ENCODE data around the gene GRID1. TPM values are rescaled to one million over a fixed set of nuclear protein-coding genes. Genes with fewer than 3 reads are reported as not detected.

The GRID1 gene
- total RNA-seq, 1 donor from 2014 or later = under 0.01 TPM

DNA sequence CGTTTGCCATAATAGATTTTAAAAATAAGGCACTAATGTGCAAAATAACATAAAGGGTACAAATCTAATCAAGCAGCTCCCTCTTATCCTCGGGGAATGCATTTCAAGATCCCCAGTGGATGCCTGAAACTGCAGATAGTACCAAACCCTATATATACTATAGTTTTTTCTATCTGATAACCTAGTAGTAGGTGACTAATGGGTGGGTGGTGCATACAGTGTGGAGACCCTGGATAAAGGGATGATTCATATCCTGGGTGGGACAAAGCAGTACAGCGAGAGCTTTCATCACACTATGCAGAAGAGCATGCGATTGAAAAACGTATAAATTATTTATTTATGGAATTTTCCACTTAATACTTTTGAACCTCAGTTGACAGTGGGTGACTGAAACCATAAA, 464.5 kb downstream of the GRID1 start:
- DNase-seq (ENCODE audit: low read depth in 2 of 2) = no peak

GRCh38 chr10:85901599-85901998, 465.0 kb downstream of the GRID1 start:
- DNase-seq (ENCODE audit: low read depth in 2 of 2) = no peak

GRCh38 chr10:85900487-85900886, 466.1 kb downstream of the GRID1 start:
- no peak for DNase-seq (ENCODE audit: low read depth in 2 of 2)

DNA sequence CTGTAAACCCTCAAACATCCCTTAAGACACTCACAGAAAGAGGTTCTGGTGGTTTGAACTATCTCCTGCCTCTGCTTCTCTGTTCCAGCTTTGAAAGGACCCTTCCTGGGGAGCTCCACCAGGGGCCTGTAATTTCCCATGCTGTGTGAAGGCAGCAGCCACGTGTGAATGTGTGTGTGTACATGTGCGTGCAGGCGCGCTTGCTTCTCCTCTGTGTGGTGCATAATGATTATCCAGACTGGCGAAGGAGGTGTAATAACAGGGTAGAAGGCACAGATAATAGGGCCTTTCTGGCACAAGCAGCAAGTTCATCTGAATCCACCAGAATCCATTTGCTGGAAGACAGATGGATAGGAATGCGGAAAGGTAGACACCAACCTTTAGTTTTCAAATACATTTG, 466.5 kb downstream of the GRID1 start:
- no peak for DNase-seq (ENCODE audit: low read depth in 2 of 2)

GRCh38 chr10:85891472-85891871, 475.1 kb downstream of the GRID1 start:
- DNase-seq (ENCODE audit: low read depth in 2 of 2) = no peak

GRCh38 chr10:85888559-85888958, 478.0 kb downstream of the GRID1 start:
- DNase-seq (ENCODE audit: low read depth in 2 of 2) = no peak

DNA sequence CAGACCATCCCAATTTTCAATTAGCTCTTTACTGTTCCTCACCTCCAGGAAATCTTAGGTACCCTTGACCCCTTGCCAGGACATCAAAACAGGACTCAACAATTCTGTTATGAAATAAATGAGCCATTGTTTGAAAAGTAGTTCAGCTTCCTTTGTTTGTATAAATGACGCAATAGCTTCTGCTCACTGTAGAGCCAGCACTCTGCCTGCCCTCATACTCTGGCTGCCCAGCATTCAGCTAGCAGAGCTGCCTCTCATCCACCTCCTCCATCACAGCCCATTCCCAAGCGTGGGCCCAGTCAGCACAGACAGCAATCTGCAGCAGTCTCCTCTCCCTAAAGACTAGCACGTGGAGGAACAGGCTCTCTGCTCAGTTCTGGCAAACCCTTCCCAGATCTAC, 478.6 kb downstream of the GRID1 start:
- DNase-seq (ENCODE audit: low read depth in 2 of 2) = peak in 1 of 2 donors; percentile 3

DNA sequence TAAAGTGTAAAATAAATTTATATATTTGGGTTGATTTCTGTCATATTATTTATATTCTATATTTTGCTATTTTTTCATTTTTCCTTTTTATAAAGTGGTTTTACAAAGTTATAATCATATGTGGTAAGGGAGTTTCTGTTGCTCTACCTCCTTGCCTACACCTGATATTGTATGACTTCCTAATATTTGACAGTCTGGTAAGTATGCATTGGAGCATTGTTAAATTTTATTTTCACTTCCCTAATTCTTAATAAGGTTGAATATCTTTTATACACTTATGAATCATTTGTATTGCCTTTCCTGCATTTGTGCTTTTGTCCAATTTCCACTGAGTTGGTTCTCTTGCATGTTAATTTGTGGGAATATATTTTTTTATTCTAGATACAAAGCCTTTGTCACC, 492.4 kb downstream of the GRID1 start:
- no peak for DNase-seq (ENCODE audit: low read depth in 2 of 2)

GRCh38 chr10:85873063-85873462, 493.5 kb downstream of the GRID1 start:
- no peak for DNase-seq (ENCODE audit: low read depth in 2 of 2)

GRCh38 chr10:85868627-85869499, 497.7 kb downstream of the GRID1 start:
- DNase-seq (ENCODE audit: low read depth in 2 of 2) = no peak

- DNase-seq (ENCODE audit: low read depth in 2 of 2) = no peak
Observed at GRCh38 chr10:85864868-85865526, 501.6 kb downstream of the GRID1 start.

DNA sequence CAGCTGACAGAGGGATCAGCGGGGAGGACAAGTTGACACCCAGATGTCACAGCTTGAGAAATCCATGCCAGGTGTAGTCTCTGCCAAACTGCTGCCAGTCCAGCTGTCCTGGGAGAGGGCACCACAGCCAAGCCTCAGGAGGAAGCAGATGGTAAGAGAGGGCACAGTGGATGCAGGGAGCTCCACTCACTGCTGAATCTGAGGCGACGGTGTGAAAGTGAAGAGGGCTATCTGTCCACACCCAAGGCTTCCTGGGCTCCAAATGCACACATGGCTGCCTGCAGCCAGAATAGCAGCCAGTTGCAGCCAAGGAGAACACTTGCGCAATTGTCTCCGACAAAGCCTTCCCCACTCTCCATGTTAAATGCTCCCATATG, 502.4 kb downstream of the GRID1 start:
- DNase-seq (ENCODE audit: low read depth in 2 of 2) = no peak

DNA sequence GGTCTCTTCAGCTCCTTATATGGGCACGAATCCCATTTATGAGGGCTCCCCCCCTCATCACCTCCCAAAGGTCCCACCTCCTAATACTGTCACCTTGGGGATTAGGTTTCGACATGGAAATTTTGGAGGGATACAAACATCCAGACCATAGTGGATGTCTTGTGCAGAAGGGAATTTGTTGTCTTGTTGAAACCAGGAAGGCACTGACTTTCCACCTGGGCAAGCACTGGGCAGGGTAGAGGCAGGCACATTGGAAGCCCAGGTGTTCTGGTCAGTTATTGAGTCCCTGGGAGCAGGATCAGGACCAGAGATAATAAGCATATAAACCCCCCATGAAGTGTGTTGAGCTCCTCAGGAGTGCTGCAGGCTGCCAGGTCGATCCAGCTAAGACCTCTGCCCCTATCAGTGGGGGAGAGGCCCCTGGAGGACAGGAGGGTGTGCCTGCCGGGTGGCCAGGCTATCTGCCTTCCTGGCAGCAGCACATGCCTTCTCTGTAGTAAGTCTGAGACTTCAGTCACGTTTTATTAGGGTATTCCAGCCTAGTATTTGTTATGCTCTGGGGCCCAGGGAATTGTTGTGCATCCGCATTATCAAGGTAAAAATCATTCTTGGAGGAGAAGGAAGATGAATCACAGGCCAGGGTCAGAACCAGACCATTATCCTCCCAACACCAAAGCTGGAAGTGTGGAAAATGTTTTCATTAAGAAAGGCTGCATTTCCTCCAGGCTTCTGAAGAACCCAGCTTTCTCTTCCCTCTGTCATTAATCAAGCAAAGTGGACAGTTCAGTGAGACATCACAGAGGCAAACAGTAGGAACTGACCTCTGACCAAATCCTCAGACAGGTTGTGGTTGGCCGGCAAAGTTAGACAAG, 503.1 kb downstream of the GRID1 start:
- no peak for DNase-seq (ENCODE audit: low read depth in 2 of 2)

DNA sequence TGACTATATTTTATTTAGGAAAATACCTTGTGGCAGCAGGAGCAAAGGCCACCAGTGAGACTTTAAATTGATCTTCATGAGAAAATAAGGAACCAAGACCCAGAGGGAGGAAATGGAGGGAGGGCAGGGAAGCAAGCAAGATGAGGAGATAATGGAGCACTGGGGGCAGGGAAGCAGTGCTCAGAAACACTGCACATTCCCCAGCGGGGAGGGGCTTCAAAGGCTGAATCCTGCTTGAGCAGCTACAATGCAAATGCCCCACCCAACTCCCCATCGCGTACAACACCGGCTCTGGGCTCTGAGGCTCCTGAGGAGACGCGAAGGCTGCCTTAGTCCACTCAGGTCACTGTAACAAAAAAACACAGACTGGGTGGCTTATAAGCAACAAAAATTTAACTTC, 503.8 kb downstream of the GRID1 start:
- DNase-seq (ENCODE audit: low read depth in 2 of 2) = no peak

- no peak for DNase-seq (ENCODE audit: low read depth in 2 of 2)
Observed at GRCh38 chr10:85861513-85862197, 504.9 kb downstream of the GRID1 start.

- no peak for DNase-seq (ENCODE audit: low read depth in 2 of 2)
Observed at GRCh38 chr10:85859859-85860258, 506.7 kb downstream of the GRID1 start.

GRCh38 chr10:85858776-85859515, 507.6 kb downstream of the GRID1 start:
- no peak for DNase-seq (ENCODE audit: low read depth in 2 of 2)

DNA sequence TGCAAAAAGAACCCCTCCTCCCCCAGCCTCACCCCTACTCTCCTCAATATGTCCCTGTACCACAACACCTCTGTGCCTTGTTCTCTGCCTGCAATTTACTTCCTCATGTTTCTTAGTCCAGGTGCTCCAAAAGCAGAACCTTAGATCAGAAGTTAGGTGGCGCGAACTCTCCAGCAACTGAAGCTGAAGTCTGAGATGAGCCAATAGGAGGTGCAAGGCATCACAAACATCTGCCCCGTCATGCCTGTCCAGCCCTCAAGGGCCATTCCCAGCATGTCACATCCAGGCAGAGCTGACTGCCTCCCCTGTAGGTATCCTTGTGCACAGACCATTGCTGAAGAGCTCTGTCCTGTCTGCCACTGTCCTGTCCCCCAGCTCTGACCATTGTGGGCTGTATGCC, 508.8 kb downstream of the GRID1 start:
- DNase-seq (ENCODE audit: low read depth in 2 of 2) = no peak

- no peak for DNase-seq (ENCODE audit: low read depth in 2 of 2)
Observed at GRCh38 chr10:85857305-85857704, 509.3 kb downstream of the GRID1 start.

DNA sequence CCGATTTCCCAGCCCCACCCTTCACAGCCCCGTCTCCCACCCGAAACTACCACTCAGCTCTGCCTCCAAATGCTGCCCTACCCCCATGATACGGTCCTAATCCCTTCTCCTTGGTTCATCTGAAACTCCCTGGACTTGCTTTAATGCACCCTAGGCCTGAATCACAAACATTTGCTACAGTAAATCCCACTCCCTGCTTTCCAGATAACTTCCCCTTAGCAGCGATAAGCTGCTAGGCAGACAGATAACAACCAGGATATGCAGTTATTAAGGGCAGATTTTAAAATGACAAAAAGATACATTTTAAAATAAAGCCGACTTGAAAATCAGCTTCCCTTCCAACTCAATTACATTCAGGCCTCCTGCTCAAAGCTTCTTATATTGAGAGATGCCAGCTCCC, 514.7 kb downstream of the GRID1 start:
- DNase-seq (ENCODE audit: low read depth in 2 of 2) = no peak

DNA sequence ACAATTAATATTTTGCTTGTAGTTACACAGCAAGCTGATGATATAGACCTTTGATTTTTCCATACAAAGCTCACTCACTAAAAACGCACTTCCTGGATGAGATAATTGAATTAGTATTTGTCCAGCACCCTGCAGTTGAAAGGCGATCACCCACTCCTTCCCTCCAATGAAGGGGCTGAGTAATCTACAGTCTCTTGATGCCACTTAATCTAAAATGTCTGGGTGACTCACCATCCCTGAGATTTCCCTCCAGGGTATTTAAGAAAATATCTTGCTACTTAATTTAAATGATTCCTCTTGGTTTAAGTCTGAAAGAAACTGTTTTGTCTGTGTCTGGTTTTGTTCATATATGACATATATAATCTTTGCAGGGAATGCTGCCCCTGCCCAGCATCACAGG, 515.3 kb downstream of the GRID1 start:
- DNase-seq (ENCODE audit: low read depth in 2 of 2) = no peak

Measured in dermis microvascular lymphatic vessel endothelial cell (primary cell).